Measurements from ENCODE around the gene FBXO2. TPM values are rescaled to one million over a fixed set of nuclear protein-coding genes. Genes with fewer than 3 reads are reported as not detected.
"Not testable (repeated sequence)": the region's sequence is repeated elsewhere in the genome, so short reads cannot be mapped to it uniquely, and the experiment has no call there.

The FBXO2 gene
- total and polyA plus RNA-seq, 11 donors: 0.83 to 7.5 (median 2.5) TPM

DNA sequence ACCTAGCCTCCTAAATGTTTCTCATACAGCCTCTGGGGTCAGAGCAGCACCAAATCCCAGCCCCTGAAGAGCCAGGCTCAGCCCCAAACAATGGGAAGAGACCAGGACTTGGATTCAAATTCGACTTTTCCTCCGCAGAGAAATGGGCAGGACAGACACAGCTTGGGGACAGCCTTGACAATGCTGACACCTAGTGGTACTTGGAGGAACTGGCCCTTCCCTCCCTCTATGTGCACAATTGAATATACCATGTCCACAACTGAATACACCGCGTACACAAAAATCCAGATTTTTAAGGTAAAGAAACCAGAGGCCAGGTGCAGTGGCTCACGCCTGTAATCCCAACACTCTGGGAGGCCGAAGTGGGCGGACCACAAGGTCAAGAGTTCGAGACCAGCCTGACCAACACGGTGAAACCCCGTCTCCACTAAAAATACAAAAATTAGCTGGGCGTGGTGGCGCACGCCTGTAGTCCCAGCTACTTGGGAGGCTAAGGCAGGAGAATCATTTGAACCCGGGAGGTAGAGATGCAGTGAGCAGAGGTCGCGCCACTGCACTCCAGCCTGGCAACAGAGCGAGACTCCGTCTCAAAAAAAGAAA, 11.7 kb downstream of the FBXO2 start:
- peaks cover 0 to 33% (median 0%) of the 10 kb centered on the region in 9 donors for H3K27me3 ChIP-seq
- DNase-seq (peak in 2 of 5 donors; percentile 50 to 59), ATAC-seq (peak; percentile 53 to 81 (median 79))
- WGBS, 4 donors: 51 to 56% (median 52%) methylated on average over 18 of the region's 18 CpGs
- peaks cover 0 to 12% (median 2%) of the 10 kb centered on the region in 12 donors for H3K4me1 ChIP-seq
- not testable (repeated sequence) for H3K36me3 ChIP-seq, H3K27ac ChIP-seq, H3K4me3 ChIP-seq, H3K9me3 ChIP-seq
- TF ChIP-seq, protein P1, sequence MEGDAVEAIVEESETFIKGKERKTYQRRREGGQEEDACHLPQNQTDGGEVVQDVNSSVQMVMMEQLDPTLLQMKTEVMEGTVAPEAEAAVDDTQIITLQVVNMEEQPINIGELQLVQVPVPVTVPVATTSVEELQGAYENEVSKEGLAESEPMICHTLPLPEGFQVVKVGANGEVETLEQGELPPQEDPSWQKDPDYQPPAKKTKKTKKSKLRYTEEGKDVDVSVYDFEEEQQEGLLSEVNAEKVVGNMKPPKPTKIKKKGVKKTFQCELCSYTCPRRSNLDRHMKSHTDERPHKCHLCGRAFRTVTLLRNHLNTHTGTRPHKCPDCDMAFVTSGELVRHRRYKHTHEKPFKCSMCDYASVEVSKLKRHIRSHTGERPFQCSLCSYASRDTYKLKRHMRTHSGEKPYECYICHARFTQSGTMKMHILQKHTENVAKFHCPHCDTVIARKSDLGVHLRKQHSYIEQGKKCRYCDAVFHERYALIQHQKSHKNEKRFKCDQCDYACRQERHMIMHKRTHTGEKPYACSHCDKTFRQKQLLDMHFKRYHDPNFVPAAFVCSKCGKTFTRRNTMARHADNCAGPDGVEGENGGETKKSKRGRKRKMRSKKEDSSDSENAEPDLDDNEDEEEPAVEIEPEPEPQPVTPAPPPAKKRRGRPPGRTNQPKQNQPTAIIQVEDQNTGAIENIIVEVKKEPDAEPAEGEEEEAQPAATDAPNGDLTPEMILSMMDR (IDR thresholded peaks at IDR 0.05): peak; percentile 92 to 99 (median 95)
- intact Hi-C loops (cut with DNase I): loop anchor here (1.0 to 5.0 kb wide), 12 partner anchors 160 to 606 kb away; partner anchors contain the start of gene DISP3 (in 3 of the 10)

- ATAC-seq (no peak), DNase-seq (no peak)
- Histone ChIP-seq H3K36me3 (no peaks in the 10 kb centered on the region), H3K4me3 (no peak overlapping the region), H3K9me3 (no peaks in the 10 kb centered on the region), H3K27me3 (peaks cover 0 to 39% (median 0%) of the 10 kb centered on the region in 9 donors), H3K4me1 (peaks cover 0 to 12% (median 2%) of the 10 kb centered on the region in 12 donors), H3K27ac (no peak overlapping the region)
- intact Hi-C loops (cut with DNase I): loop anchor here (1.0 to 5.0 kb wide), 12 partner anchors 160 to 605 kb away; partner anchors contain the start of gene DISP3 (in 5 of the 10)
- no peak for TF ChIP-seq POLR2A (IDR thresholded peaks at IDR 0.05)
- WGBS, 4 donors: 53 to 59% (median 57%) methylated on average over 5 of the region's 5 CpGs
Measured at GRCh38 chr1:11641776-11642305, 12.4 kb downstream of the FBXO2 start.

DNA sequence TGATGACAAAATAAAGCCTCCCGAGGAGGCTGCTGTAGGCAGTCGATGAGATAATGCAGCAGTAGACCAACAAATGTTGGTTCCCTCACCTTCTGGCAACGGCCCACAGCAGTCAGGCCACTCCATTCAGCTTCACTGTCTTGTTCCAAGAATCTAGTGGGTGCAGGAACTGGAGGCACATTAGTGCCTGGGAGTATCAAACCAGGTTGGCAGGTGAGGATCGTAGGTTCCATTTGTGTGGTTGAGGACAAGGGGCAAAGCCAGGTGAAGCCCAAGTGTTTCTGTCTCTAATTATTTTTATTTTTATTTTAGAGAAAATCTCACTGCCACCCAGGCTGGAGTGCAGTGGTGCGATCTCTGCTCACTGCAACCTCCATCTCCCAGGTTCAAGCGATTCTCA, 13.3 kb downstream of the FBXO2 start:
- Histone ChIP-seq H3K27me3 (peaks cover 0 to 40% (median 0%) of the 10 kb centered on the region in 9 donors), H3K4me1 (peaks cover 0 to 12% (median 2%) of the 10 kb centered on the region in 12 donors), H3K4me3 (no peak overlapping the region), H3K9me3 (no peaks in the 10 kb centered on the region), H3K36me3 (no peaks in the 10 kb centered on the region), H3K27ac (no peak overlapping the region)
- intact Hi-C loops (cut with DNase I): loop anchor here (2.0 to 5.0 kb wide), 6 partner anchors 159 to 604 kb away; partner anchors contain the start of gene DISP3 (in 5 of the 10)
- WGBS, 4 donors: 45 to 75% (median 63%) methylated on average over 6 of the region's 6 CpGs
- DNase-seq (no peak), ATAC-seq (no peak)
- TF ChIP-seq, protein P1 (IDR thresholded peaks at IDR 0.05): no peak

- no peak overlapping the region for H3K27ac ChIP-seq
- TF ChIP-seq, protein P1 (IDR thresholded peaks at IDR 0.05): no peak
- no peak for TF ChIP-seq POLR2A (IDR thresholded peaks at IDR 0.05)
- ATAC-seq (no peak), DNase-seq (no peak)
- H3K27me3 ChIP-seq: peaks cover 0 to 38% (median 0%) of the 10 kb centered on the region in 9 donors
- no peaks in the 10 kb centered on the region for H3K36me3 ChIP-seq
- no peak overlapping the region for H3K4me3 ChIP-seq
- intact Hi-C loops (cut with DNase I): loop anchor here (2.0 to 5.0 kb wide), 6 partner anchors 158 to 603 kb away; partner anchors contain the start of gene DISP3 (in 5 of the 10)
- peaks cover 0 to 12% (median 2%) of the 10 kb centered on the region in 12 donors for H3K4me1 ChIP-seq
- 65 to 73% (median 68%) methylated on average over 7 of the region's 7 CpGs for WGBS, 4 donors
- H3K9me3 ChIP-seq: no peaks in the 10 kb centered on the region
Measured at GRCh38 chr1:11640101-11640500, 14.1 kb downstream of the FBXO2 start.

All from heart left ventricle (tissue), 16 donors.